HEK293 (cell line): Measurements from ENCODE around the gene CHRD.

ENCODE experiments used
- CTCF ChIA-PET: fragments of 350-600 bp; formaldehyde crosslinking; extraction: SDS; loops from one replicate; lab custom pipeline; 2021; ENCODE audit warnings: antibody characterized with exemption; lab: Yijun Ruan, JAX
- POLR2A ChIA-PET: fragments of 300-600 bp; formaldehyde crosslinking; extraction: SDS; loops from one replicate; lab custom pipeline; 2020; ENCODE audit warnings: antibody characterized with exemption, inconsistent platforms; lab: Yijun Ruan, JAX
- H3K27ac ChIP-seq: fragments of 200-500 bp; sonication (Bioruptor generic); 2 replicates; pipeline ENCODE4 v1.5.1; 2014; ENCODE audit warnings: low read depth, low read length, control low read depth, inconsistent platforms; ENCODE audit errors: extremely low read depth
- H3K36me3 ChIP-seq, 2 experiments: fragments of 200-500 bp in 1 of 2; sonication (Bioruptor generic) in 1 of 2; 1 replicate in 1 of 2; 2 replicates in 1 of 2; pipeline ENCODE4 v1.5.1; 2014 to 2017; ENCODE audit warnings: inconsistent platforms in 2 of 2, low read length in 2 of 2; ENCODE audit not compliant: control insufficient read depth in 2 of 2, insufficient read depth in 1 of 2
- H3K4me1 ChIP-seq: fragments of 200-500 bp; sonication (Bioruptor generic); 2 replicates; pipeline ENCODE4 v1.5.1; 2014; ENCODE audit warnings: mild to moderate bottlenecking, low read length, inconsistent platforms; ENCODE audit not compliant: control insufficient read depth, insufficient read depth
- H3K4me3 ChIP-seq: 2 replicates; pipeline ENCODE4 v1.5.1; 2011; ENCODE audit warnings: low read depth, mild to moderate bottlenecking, control low read depth, low read length, moderate library complexity
- H3K9me3 ChIP-seq: fragments of 200-500 bp; sonication (Bioruptor generic); 2 replicates; pipeline ENCODE4 v1.5.1; 2014; ENCODE audit warnings: low read depth, low read length, inconsistent platforms; ENCODE audit not compliant: control insufficient read depth, insufficient read depth
- EGR2 ChIP-seq: fragments of 450-650 bp; formaldehyde crosslinking; IDR thresholded peaks from 2 replicates; pipeline ENCODE4 v1.5.1; 2016; ENCODE audit warnings: low read depth, missing biosample characterization, missing genetic modification characterization
- GLI4 ChIP-seq: fragments of 450-650 bp; formaldehyde crosslinking; IDR thresholded peaks from 2 replicates; pipeline ENCODE4 v1.5.1; 2016; ENCODE audit warnings: missing biosample characterization, missing genetic modification characterization
- HOXD13 ChIP-seq: sonication (generic); formaldehyde crosslinking; IDR thresholded peaks from 2 replicates; pipeline ENCODE4 v1.8.0; 2022; ENCODE audit warnings: missing genetic modification reagents, borderline replicate concordance
- MYNN ChIP-seq: fragments of 450-650 bp; formaldehyde crosslinking; IDR thresholded peaks from 2 replicates; pipeline ENCODE4 v1.5.1; 2016; ENCODE audit warnings: missing biosample characterization, missing genetic modification characterization, borderline replicate concordance
- REST ChIP-seq: fragments of 450-650 bp; formaldehyde crosslinking; IDR thresholded peaks from 2 replicates; pipeline ENCODE4 v1.5.1; 2016; ENCODE audit warnings: missing biosample characterization, missing genetic modification characterization
- SP2 ChIP-seq: fragments of 450-650 bp; formaldehyde crosslinking; IDR thresholded peaks from 2 replicates; pipeline ENCODE4 v1.5.1; 2016; ENCODE audit warnings: missing biosample characterization, missing genetic modification characterization
- YY2 ChIP-seq: fragments of 450-650 bp; formaldehyde crosslinking; IDR thresholded peaks from 2 replicates; pipeline ENCODE4 v1.5.1; 2016; ENCODE audit warnings: missing biosample characterization, missing genetic modification characterization
- ZBTB1 ChIP-seq: fragments of 450-650 bp; formaldehyde crosslinking; IDR thresholded peaks from 2 replicates; pipeline ENCODE4 v1.5.1; 2016; ENCODE audit warnings: missing biosample characterization, missing genetic modification characterization
- ZIC2 ChIP-seq: fragments of 450-650 bp; formaldehyde crosslinking; IDR thresholded peaks from 2 replicates; pipeline ENCODE4 v1.5.1; 2016; ENCODE audit warnings: missing biosample characterization, missing genetic modification characterization
- ZNF155 ChIP-seq: fragments of 450-650 bp; formaldehyde crosslinking; IDR thresholded peaks from 2 replicates; pipeline ENCODE4 v1.5.1; 2016; ENCODE audit warnings: missing biosample characterization, missing genetic modification characterization
- ZNF23 ChIP-seq: fragments of 450-650 bp; formaldehyde crosslinking; IDR thresholded peaks from 2 replicates; pipeline ENCODE4 v1.5.1; 2016; ENCODE audit warnings: missing biosample characterization, missing genetic modification characterization, borderline replicate concordance
- ZNF248 ChIP-seq: fragments of 450-650 bp; formaldehyde crosslinking; IDR thresholded peaks from 2 replicates; pipeline ENCODE4 v1.5.1; 2017; ENCODE audit warnings: missing biosample characterization, missing genetic modification characterization
- ZNF416 ChIP-seq: fragments of 450-650 bp; formaldehyde crosslinking; IDR thresholded peaks from 2 replicates; pipeline ENCODE4 v1.5.1; 2016; ENCODE audit warnings: missing biosample characterization, missing genetic modification characterization
- ZNF423 ChIP-seq: fragments of 450-650 bp; formaldehyde crosslinking; IDR thresholded peaks from 2 replicates; pipeline ENCODE4 v1.5.1; 2016; ENCODE audit warnings: missing biosample characterization, missing genetic modification characterization
- ZNF501 ChIP-seq: fragments of 450-650 bp; formaldehyde crosslinking; IDR thresholded peaks from 2 replicates; pipeline ENCODE4 v1.5.1; 2016; ENCODE audit warnings: missing biosample characterization, missing genetic modification characterization
- ZNF585B ChIP-seq: fragments of 450-650 bp; formaldehyde crosslinking; IDR thresholded peaks from 2 replicates; pipeline ENCODE4 v1.5.1; 2016; ENCODE audit warnings: missing biosample characterization, missing genetic modification characterization
- ZNF621 ChIP-seq: fragments of 450-650 bp; formaldehyde crosslinking; IDR thresholded peaks from 2 replicates; pipeline ENCODE4 v1.5.1; 2017; ENCODE audit warnings: missing biosample characterization, missing genetic modification characterization
- ZNF654 ChIP-seq: fragments of 450-650 bp; formaldehyde crosslinking; IDR thresholded peaks from 2 replicates; pipeline ENCODE4 v1.5.1; 2016; ENCODE audit warnings: low read depth, missing biosample characterization, missing genetic modification characterization
- ZNF704 ChIP-seq: fragments of 450-650 bp; formaldehyde crosslinking; IDR thresholded peaks from 2 replicates; pipeline ENCODE4 v1.5.1; 2016; ENCODE audit warnings: missing biosample characterization, missing genetic modification characterization
- TF ChIP-seq, protein P1 (sequence below): fragments of 450-650 bp; formaldehyde crosslinking; IDR thresholded peaks from 2 replicates; pipeline ENCODE4 v1.5.1; 2016; ENCODE audit warnings: missing biosample characterization, missing genetic modification characterization

CHRD gene

GRCh38 chr3:184423561-184423960 is 43.7 kb downstream of the CHRD start:
- no peak overlapping the region for H3K27ac ChIP-seq
- H3K4me3 ChIP-seq = no peak overlapping the region
- no peak for TF ChIP-seq EGR2 (tag by site-specific recombination)
- no peak for TF ChIP-seq HOXD13
- no peak for TF ChIP-seq ZNF621 (tag by site-specific recombination)
- no peak for TF ChIP-seq ZBTB1 (tag by site-specific recombination)
- TF ChIP-seq, protein P1, sequence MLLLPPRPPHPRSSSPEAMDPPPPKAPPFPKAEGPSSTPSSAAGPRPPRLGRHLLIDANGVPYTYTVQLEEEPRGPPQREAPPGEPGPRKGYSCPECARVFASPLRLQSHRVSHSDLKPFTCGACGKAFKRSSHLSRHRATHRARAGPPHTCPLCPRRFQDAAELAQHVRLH (tag by site-specific recombination) = no peak
- no peak for TF ChIP-seq ZNF23 (tag by site-specific recombination)
- no peak for TF ChIP-seq ZNF248 (tag by site-specific recombination)
- no peak for TF ChIP-seq ZNF704 (tag by site-specific recombination)
- no peak for TF ChIP-seq ZNF155
- no peak for TF ChIP-seq ZNF585B (tag by site-specific recombination)
- TF ChIP-seq MYNN (tag by site-specific recombination) = no peak
- no peak for TF ChIP-seq ZNF416 (tag by site-specific recombination)
- TF ChIP-seq ZNF501 (tag by site-specific recombination) = no peak
- TF ChIP-seq ZNF423 (tag by site-specific recombination) = no peak
- TF ChIP-seq SP2 (tag by site-specific recombination) = no peak
- no peak for TF ChIP-seq REST (tag by site-specific recombination)
- no peak for TF ChIP-seq ZIC2 (tag by site-specific recombination)
- TF ChIP-seq, all 188 proteins: peak for 0
- no peaks in the 10 kb centered on the region for H3K4me1 ChIP-seq
- no peaks in the 10 kb centered on the region for H3K9me3 ChIP-seq
- no peaks in the 10 kb centered on the region for H3K36me3 ChIP-seq
- POLR2A ChIA-PET = no interaction called here
- CTCF ChIA-PET = interaction anchor here (0.7 to 1.2 kb wide), 2 partner anchors 102 to 117 kb away, joined by 4 read pairs; no protein-coding TSS in a partner anchor

DNA sequence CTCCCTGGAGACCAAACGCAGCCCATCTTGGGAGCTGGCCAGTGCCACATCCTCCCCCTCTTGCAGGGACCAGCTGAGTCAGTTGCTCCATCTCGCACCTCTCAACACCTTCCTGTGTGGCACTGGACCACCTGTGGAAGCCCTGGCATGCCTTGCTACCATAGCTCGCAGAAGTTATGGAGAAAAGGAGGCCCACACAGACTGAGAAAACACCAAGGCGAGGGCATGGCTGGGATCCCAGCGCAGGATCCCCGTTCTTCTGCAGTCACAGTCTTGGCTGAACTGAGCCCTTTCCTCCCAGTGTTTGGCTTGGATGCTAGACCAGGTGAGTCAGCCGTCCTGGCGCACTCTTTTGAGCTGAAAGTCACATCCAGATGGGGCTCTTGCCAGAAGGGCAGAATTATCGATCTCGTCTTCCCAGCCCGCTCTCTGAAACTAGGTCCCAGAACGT is 46.9 kb downstream of the CHRD start:
- H3K4me1 ChIP-seq = no peaks in the 10 kb centered on the region
- H3K27ac ChIP-seq = no peak overlapping the region
- ChIA-PET CTCF (interaction anchor here (0.6 to 1.3 kb wide), 4 partner anchors 9 to 58 kb away, joined by 4 to 7 read pairs (median 4); no protein-coding TSS in a partner anchor), POLR2A (no interaction called here)
- TF ChIP-seq GLI4 (no peak), ZNF654 (tag by site-specific recombination) (no peak), ZNF155 (no peak), YY2 (tag by site-specific recombination) (no peak), ZNF423 (tag by site-specific recombination) (no peak)
- H3K9me3 ChIP-seq = no peaks in the 10 kb centered on the region
- no peak overlapping the region for H3K4me3 ChIP-seq
- no peaks in the 10 kb centered on the region for H3K36me3 ChIP-seq
